GM18873 (cell line): ENCODE results near the gene COX4I1.

ENCODE experiments used
- ATAC-seq: cut with Tn5 transposase; IDR thresholded peaks from one replicate; pipeline ENCODE4 v1.9.1; 2021; ENCODE audit warnings: mild to moderate bottlenecking, moderate library complexity, moderate number of reproducible peaks; ENCODE audit not compliant: unreplicated experiment, low FRiP score

The COX4I1 gene

GRCh38 chr16:85799497-85800320 is at the start of gene COX4I1, which contains the start of gene EMC8:
TSS of gene COX4I1 (plus strand) at chr16:85799695. CDS start at chr16:85801206, 1,511 bp downstream.
TSS of gene EMC8 (minus strand) at chr16:85799544. CDS start at chr16:85799295, 249 bp downstream.
- peak; percentile 62 for ATAC-seq

DNA sequence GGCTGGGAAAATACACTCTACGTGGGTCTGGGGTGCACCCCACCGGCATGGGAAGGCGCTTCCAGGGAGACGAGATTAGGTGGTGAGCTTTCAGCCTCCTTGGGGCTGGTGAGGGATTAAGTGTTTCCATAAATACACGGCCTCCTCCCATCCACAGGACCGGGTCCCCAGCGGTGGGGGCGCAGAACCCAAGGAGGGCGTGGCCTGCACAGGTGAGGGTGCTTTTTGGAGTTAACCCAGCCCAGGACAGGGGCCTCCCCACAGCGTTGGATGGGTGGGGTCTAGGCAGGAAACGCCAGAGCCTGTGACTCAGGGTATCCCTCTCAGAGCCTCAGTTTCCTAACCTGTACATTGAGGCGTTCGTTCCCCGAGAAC is 49.7 kb upstream of the COX4I1 start:
- ATAC-seq, result no peak

- ATAC-seq, result no peak
Measured at GRCh38 chr16:85750146-85750826, 49.2 kb upstream of the COX4I1 start.

GRCh38 chr16:85750827-85751697 is 48.4 kb upstream of the COX4I1 start, which contains the start of gene C16orf74:
TSS of gene C16orf74 (minus strand) at chr16:85751096. CDS start at chr16:85735217, 15,879 bp downstream.
- no peak for ATAC-seq

- ATAC-seq, result no peak
Measured at GRCh38 chr16:85751698-85752501, 47.6 kb upstream of the COX4I1 start.

- ATAC-seq, result no peak
Measured at GRCh38 chr16:85752511-85753420, 46.7 kb upstream of the COX4I1 start.

- no peak for ATAC-seq
Measured at GRCh38 chr16:85753559-85753958, 45.9 kb upstream of the COX4I1 start.

DNA sequence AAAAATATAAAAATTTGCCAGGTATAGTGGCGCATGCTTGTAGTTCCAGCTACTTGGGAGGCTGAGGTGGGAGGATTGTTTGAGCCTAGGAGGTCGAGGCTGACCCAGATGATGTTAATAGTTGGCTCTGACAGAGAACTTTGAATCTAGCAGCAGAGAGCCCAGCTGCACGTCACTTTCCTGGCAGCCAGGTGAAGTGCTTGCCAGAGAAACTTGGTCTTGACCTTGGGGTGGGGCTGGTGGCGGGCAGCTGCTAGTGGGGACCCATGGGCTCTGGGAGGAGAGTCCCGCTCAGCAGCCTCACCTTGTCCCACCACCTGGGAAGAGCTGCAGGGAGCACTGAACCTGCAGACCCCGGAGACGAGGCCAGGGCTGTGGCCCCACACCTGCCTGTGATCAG is 45.5 kb upstream of the COX4I1 start:
- ATAC-seq, result no peak

DNA sequence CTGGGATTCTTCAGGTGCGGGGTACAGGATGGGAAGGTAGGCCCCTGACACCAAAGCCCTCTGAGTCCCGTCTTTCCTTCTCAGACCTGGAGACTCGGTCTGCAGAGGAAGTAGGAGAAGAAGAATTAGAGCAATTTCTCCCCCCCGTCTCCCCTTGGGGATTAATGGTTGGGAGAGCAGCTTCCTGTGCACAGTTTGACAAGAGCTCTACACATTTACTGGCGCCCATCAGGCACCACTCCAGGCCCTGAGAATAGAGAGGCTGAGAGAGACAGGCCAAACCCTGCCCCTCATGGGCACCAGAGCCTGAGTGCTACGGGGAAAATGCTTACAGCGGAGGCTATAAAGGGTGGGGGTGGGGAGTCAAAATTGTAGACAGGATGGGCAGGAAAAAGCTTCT is 45.1 kb upstream of the COX4I1 start:
- ATAC-seq, result no peak

GRCh38 chr16:85755929-85756768 is 43.3 kb upstream of the COX4I1 start:
- ATAC-seq, result peak; percentile 38

DNA sequence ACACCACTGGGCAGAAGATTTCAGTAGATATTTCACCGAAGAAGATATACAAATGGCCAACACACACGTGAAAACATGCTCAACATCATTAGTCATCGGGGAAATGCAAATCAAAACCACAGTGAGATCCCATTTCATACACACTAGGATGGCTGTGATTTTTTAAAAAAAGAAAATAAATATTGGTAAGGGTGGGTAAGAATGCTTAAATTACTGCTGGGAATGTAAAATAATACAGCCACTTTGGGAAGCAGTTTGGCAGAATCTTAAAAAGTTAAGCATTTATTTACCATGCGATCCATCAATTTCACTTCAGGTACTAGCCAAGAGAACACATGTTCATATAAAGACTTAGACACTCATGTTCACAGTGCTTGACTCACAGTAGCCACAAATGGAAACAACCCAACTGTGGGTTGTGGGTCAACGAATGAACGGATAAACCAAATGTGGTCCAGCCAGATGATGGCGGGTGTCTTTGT is 42.1 kb upstream of the COX4I1 start:
- no peak for ATAC-seq

- ATAC-seq, result no peak
Measured at GRCh38 chr16:85759136-85759535, 40.4 kb upstream of the COX4I1 start.

DNA sequence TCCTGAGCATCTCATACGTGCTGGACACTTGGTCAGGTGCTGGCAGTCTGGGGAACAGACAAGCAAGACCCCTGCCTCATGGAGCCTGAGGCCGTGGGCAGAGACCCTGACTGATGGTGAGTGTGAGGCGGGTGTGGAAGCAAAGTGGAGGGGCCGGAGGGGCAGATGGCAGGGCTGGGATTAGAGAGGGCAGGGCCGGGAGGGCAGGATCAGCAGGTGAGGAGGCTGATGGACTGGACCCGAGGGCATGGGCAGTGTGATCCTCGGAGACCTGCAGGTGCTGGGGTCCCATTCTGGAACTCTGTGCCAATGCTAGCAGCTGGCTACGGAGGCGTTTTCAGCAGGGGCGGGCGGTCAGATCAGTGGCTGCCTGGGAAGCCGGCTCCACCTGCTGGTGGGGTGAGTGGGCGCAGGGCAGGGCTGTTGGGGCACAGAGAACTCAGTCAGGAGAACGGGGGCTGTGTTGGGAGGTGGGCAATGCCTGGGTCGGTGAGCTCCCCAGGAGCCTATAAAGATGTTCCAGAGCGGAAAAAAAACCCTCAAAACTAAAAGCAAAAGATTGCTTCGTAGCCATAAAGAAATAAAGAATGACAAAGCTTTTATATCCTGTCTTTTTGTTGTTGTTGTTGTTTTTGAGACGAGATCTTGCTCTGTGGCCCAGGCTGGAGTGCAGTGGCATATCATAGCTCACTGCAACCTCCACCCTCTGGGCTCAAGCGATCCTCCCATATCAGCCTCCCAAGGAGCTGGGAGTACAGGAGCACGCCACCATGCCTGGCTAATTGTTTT is 39.7 kb upstream of the COX4I1 start:
- no peak for ATAC-seq

GRCh38 chr16:85761861-85762260 is 37.6 kb upstream of the COX4I1 start:
- no peak for ATAC-seq

- ATAC-seq, result no peak
Measured at GRCh38 chr16:85762970-85763369, 36.5 kb upstream of the COX4I1 start.

DNA sequence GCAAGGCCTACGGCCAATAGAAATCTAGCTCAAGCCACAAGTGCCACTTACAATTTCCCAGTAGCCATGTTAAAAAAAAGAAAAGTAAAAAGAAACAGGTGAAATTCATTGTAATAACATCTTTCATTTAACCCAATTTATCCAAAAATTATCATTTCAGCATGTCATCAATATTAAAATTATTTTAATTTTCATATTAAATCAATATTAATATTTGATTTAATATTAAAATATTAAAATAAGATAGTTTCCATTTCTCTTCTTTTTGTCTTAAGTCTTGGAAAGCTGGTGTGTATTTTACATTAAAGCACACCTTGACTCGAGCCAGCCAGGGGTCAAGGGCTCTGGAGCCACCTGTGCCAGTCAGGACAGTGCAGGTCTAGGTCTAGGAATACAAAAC is 35.9 kb upstream of the COX4I1 start:
- no peak for ATAC-seq

- no peak for ATAC-seq
Measured at GRCh38 chr16:85765211-85765610, 34.3 kb upstream of the COX4I1 start.
